SH-SY5Y (cell line): ENCODE measurements around the gene DENND10.

Experiments used
- GATA2 ChIP-seq: IDR thresholded peaks from 2 replicates; pipeline ENCODE4 v1.6.1; 2011; ENCODE audit warnings: mild to moderate bottlenecking, low read depth, low read length
- GATA3 ChIP-seq: IDR thresholded peaks from 2 replicates; pipeline ENCODE4 v1.6.1; 2011; ENCODE audit warnings: low read depth, mild to moderate bottlenecking, low read length, moderate library complexity

DNA sequence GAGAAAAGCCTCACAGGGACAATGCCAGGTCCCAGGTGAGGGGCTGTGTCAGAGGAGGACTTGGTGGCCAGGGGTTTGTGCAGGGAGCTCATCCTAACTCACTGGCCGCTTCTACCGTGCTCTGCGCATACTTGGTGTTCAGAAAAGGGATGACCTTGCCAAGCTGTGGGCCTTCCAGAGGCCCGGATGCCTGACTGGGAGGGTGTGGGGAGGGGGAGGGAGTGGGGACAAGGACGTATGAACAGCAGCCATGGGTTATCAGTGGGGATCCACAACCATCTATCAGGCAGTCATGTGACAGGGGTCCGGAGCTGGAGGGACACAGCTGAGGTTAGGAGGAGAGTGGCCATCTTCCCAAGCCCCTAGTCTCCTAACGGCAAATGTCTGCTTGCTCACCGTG lies 55.4 kb downstream of the DENND10 start:
- no peak for TF ChIP-seq GATA3
- TF ChIP-seq GATA2: no peak
